Immature natural killer cell (primary cell): ENCODE results near the gene ITGAD. TPM values are rescaled to one million over a fixed set of nuclear protein-coding genes. Genes with fewer than 3 reads are reported as not detected.
A peak's percentile ranks its signal among the peaks of the same experiment; 100 is the strongest.

Experiments used
- DNase-seq, 3 donors: peaks; one replicate each; pipeline ENCODE4 v3.0.0; 2022; ENCODE audit warnings: mixed read lengths in 1 of 3
- H3K27ac Mint-ChIP-seq, 6 donors: one replicate each; pipeline ENCODE4 v1.8.0; 2020; ENCODE audit warnings: mixed read lengths in 6 of 6, mild to moderate bottlenecking in 5 of 6, inconsistent platforms in 4 of 6, moderate library complexity in 3 of 6
- H3K27me3 Mint-ChIP-seq, 3 donors: one replicate each; pipeline ENCODE4 v1.8.0; 2020 to 2021; ENCODE audit warnings: low read depth in 3 of 3, mild to moderate bottlenecking in 3 of 3, mixed read lengths in 3 of 3, moderate library complexity in 3 of 3, inconsistent platforms in 1 of 3
- H3K36me3 Mint-ChIP-seq, 3 donors: one replicate each; pipeline ENCODE4 v1.8.0; 2020; ENCODE audit warnings: mixed read lengths in 3 of 3, inconsistent platforms in 2 of 3, mild to moderate bottlenecking in 2 of 3
- H3K4me1 Mint-ChIP-seq, 2 donors: one replicate each; pipeline ENCODE4 v1.8.0; 2020; ENCODE audit warnings: inconsistent platforms in 2 of 2, mild to moderate bottlenecking in 2 of 2, mixed read lengths in 2 of 2, moderate library complexity in 1 of 2
- H3K4me3 Mint-ChIP-seq, 5 donors: one replicate each; pipeline ENCODE4 v1.8.0; 2020; ENCODE audit warnings: mild to moderate bottlenecking in 5 of 5, mixed read lengths in 5 of 5, inconsistent platforms in 3 of 5, moderate library complexity in 3 of 5
- H3K9me3 Mint-ChIP-seq, 6 donors: one replicate each; pipeline ENCODE4 v1.8.0; 2020; ENCODE audit warnings: mild to moderate bottlenecking in 6 of 6, mixed read lengths in 6 of 6, inconsistent platforms in 4 of 6, moderate library complexity in 3 of 6
- polyA plus RNA-seq, 3 donors: library from polyadenylated mRNA; unstranded; fragments of 300-500 nt; fragmentation: Illumina TruSeq; gene quantifications; one replicate each; pipeline ENCODE4 v1.2.3, GENCODE V29; 2021

The ITGAD gene
- polyA plus RNA-seq, 3 donors from 2014 or later, result 0.27 to 0.47 TPM; not detected in 1

DNA sequence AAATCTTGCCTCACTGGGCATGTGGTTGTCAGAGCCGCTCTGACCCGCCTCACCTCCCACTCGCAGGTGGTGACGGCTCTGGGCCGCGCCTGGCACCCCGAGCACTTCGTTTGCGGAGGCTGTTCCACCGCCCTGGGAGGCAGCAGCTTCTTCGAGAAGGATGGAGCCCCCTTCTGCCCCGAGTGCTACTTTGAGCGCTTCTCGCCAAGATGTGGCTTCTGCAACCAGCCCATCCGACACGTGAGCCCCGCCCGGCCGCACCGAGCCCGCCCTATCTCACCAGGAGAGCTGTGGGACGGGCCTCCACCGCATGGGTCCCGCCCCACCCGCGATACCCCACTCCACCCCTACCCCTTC is 82.8 kb downstream of the ITGAD start:
- Mint-ChIP-seq H3K4me1 (peaks cover 15 to 25% of the 10 kb centered on the region in 2 donors), H3K4me3 (peak overlapping the region; percentile 79 to 90 (median 83)), H3K9me3 (peaks cover 0 to 2% (median 0%) of the 10 kb centered on the region in 6 donors), H3K27ac (no peak overlapping the region), H3K27me3 (peaks cover 10 to 20% (median 11%) of the 10 kb centered on the region in 3 donors), H3K36me3 (peaks cover 0 to 3% (median 0%) of the 10 kb centered on the region in 3 donors)
- DNase-seq, result no peak

Other genes with a start within 250 kb of the ITGAD start
- 1 to 10 TPM; 3.4 to 8.6 (median 6.9) TPM for gene PRSS36, start 243.3 kb upstream of the ITGAD start, polyA plus RNA-seq
- gene FUS, start 213.2 kb upstream of the ITGAD start, polyA plus RNA-seq, result 100 to 1,000 TPM in 1 of 3 donors, 10 to 100 TPM in 2; 73.4 to 169 (median 87.4) TPM
- 100 to 1,000 TPM in 2 of 3 donors, 10 to 100 TPM in 1; 91.2 to 133 (median 118) TPM for gene PYCARD, start 190.6 kb upstream of the ITGAD start, polyA plus RNA-seq
- not detected for gene TRIM72, start 179.2 kb upstream of the ITGAD start, polyA plus RNA-seq
- gene PYDC1, start 176.2 kb upstream of the ITGAD start, polyA plus RNA-seq, result not detected
- gene ITGAM, start 133.4 kb upstream of the ITGAD start, polyA plus RNA-seq, result 100 to 1,000 TPM in 1 of 3 donors, 10 to 100 TPM in 2; 70.6 to 186 (median 89.3) TPM
- gene ITGAX, start 38.2 kb upstream of the ITGAD start, polyA plus RNA-seq, result 10 to 100 TPM; 41.6 to 82.9 (median 47.9) TPM
- gene COX6A2, start 35.0 kb downstream of the ITGAD start, polyA plus RNA-seq, result 1 to 10 TPM in 2 of 3 donors, not detected in 1; 1.5 to 1.8 TPM
- gene ZNF843, start 49.5 kb downstream of the ITGAD start, polyA plus RNA-seq, result under 1 TPM in 2 of 3 donors, not detected in 1; 0.10 to 0.17 TPM
- gene ARMC5, start 66.2 kb downstream of the ITGAD start, polyA plus RNA-seq, result 10 to 100 TPM; 11.1 to 16.2 (median 14.2) TPM
- under 1 TPM in 2 of 3 donors, not detected in 1; 0.32 to 0.53 TPM for gene TGFB1I1, start 78.8 kb downstream of the ITGAD start, polyA plus RNA-seq
- 1 to 10 TPM in 1 of 3 donors, under 1 TPM in 1, not detected in 1; 0.72 to 1.9 TPM for gene SLC5A2, start 89.8 kb downstream of the ITGAD start, polyA plus RNA-seq
- gene RUSF1, start 115.1 kb downstream of the ITGAD start, polyA plus RNA-seq, result 10 to 100 TPM; 18.5 to 24.3 (median 19.6) TPM
- gene AHSP, start 134.6 kb downstream of the ITGAD start, polyA plus RNA-seq, result 1 to 10 TPM in 1 of 3 donors, not detected in 2; 1.8 TPM